Sigmoid colon (tissue), 7 donors: ENCODE measurements around the gene METTL2A. TPM values are rescaled to one million over a fixed set of nuclear protein-coding genes. Genes with fewer than 3 reads are reported as not detected.
"Not testable (repeated sequence)": the region's sequence is repeated elsewhere in the genome, so short reads cannot be mapped to it uniquely, and the experiment has no call there.

Source experiments
- DNase-seq: peaks from one replicate; pipeline ENCODE4 v3.0.0-alpha.2; 2019
- H3K27ac ChIP-seq, 4 donors: fragments of 200-600 bp; sonication (generic); one replicate each; pipeline ENCODE4 v1.5.1; 2016 to 2019; ENCODE audit warnings: mild to moderate bottlenecking in 1 of 4
- H3K27me3 ChIP-seq, 3 donors: fragments of 200-600 bp; sonication (generic); one replicate each; pipeline ENCODE4 v1.5.1; 2019; ENCODE audit warnings: mild to moderate bottlenecking in 1 of 3
- H3K36me3 ChIP-seq, 4 donors: fragments of 200-600 bp; sonication (generic); one replicate each; pipeline ENCODE4 v1.5.1; 2016 to 2019
- H3K4me1 ChIP-seq, 4 donors: fragments of 200-600 bp; sonication (generic); one replicate each; pipeline ENCODE4 v1.5.1; 2017 to 2019
- H3K4me3 ChIP-seq, 4 donors: fragments of 200-600 bp; sonication (generic); one replicate each; pipeline ENCODE4 v1.5.1; 2017 to 2019; ENCODE audit warnings: mild to moderate bottlenecking in 2 of 4, moderate library complexity in 1 of 4
- H3K9me3 ChIP-seq, 4 donors: fragments of 200-600 bp in 3 of 4; sonication (generic) in 3 of 4; one replicate each; pipeline versions ENCODE4 v1.5.1 to v1.6.1; 2013 to 2019
- EP300 ChIP-seq, 4 donors: sonication (generic); formaldehyde crosslinking; IDR thresholded peaks; one replicate each; pipeline ENCODE4 v1.6.1; 2017; ENCODE audit warnings: antibody characterized with exemption in 4 of 4
- POLR2A ChIP-seq, 2 donors: fragments of 450-650 bp; IDR thresholded peaks; one replicate each; pipeline ENCODE4 v1.6.1; 2016; ENCODE audit warnings: antibody characterized with exemption in 2 of 2, mild to moderate bottlenecking in 2 of 2, moderate library complexity in 2 of 2
- POLR2AphosphoS5 ChIP-seq, 4 donors: sonication (generic); formaldehyde crosslinking; IDR thresholded peaks; one replicate each; pipeline ENCODE4 v1.6.1; 2017; ENCODE audit warnings: antibody characterized with exemption in 4 of 4
- WGBS, 2 donors: extraction: QIAGEN DNeasy Blood & Tissue Kit; methylation state at CpG; one replicate each; pipeline ENCODE4 v1.1.7; 2013; 5-methylcytosine and 5-hydroxymethylcytosine counted together
- intact Hi-C: fragments of 100-400 bp; cut with DNase I; formaldehyde crosslinking; loops from one replicate; pipeline ENCODE4 v1.15.1; 2023
- polyA plus RNA-seq, 3 donors: library from polyadenylated mRNA; stranded (reverse); fragments of 200-250 nt; gene quantifications; one replicate each; pipeline ENCODE4 v1.2.3, GENCODE V29; 2013
- total RNA-seq, 4 donors: library from RNA; depleted of rRNA; stranded (reverse); fragments of >200 nt; gene quantifications; one replicate each; pipeline ENCODE4 v1.1.0, GENCODE V29; 2016
- TF ChIP-seq, protein P1 (sequence below), 4 experiments: fragments of 450-650 bp in 3 of 4; fragments of 200-600 bp in 1 of 4; IDR thresholded peaks; one replicate each; pipeline ENCODE4 v1.5.1; 2016 to 2019; ENCODE audit warnings: antibody characterized with exemption in 4 of 4, mild to moderate bottlenecking in 3 of 4, moderate library complexity in 2 of 4
- donor health status: healthy with polysubstance abuse.
- donor health status: Bipolar disorder and iron deficiency.
- donor health status: healthy.

METTL2A gene
- total and polyA plus RNA-seq, 7 donors, result 8.6 to 17.8 (median 12.8) TPM

DNA sequence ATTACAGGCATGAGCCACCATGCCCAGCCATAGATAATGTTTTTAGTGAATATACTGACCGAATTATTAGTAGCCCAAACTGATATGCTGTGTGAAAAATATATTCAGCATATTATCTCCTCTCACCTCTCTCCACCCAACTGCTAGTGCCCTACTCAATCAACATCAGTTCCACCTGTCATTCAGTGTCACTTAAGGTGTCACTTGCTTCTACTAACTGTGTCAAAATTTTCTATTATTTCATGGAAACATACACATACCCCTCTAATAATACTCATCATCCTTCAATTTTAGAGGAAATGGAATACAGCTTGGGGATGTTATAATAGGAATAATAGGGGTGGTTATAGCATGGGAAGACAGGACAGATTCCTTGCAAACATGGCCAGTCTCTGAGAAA lies 30.8 kb upstream of the METTL2A start:
- H3K4me1 ChIP-seq, result no peaks in the 10 kb centered on the region
- intact Hi-C loops, result no loop called here
- no peak overlapping the region for H3K4me3 ChIP-seq
- TF ChIP-seq EP300 (IDR thresholded peaks at IDR 0.05) (no peak), POLR2AphosphoS5 (IDR thresholded peaks at IDR 0.05) (no peak), POLR2A (IDR thresholded peaks at IDR 0.05) (no peak)
- TF ChIP-seq, protein P1, sequence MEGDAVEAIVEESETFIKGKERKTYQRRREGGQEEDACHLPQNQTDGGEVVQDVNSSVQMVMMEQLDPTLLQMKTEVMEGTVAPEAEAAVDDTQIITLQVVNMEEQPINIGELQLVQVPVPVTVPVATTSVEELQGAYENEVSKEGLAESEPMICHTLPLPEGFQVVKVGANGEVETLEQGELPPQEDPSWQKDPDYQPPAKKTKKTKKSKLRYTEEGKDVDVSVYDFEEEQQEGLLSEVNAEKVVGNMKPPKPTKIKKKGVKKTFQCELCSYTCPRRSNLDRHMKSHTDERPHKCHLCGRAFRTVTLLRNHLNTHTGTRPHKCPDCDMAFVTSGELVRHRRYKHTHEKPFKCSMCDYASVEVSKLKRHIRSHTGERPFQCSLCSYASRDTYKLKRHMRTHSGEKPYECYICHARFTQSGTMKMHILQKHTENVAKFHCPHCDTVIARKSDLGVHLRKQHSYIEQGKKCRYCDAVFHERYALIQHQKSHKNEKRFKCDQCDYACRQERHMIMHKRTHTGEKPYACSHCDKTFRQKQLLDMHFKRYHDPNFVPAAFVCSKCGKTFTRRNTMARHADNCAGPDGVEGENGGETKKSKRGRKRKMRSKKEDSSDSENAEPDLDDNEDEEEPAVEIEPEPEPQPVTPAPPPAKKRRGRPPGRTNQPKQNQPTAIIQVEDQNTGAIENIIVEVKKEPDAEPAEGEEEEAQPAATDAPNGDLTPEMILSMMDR (IDR thresholded peaks at IDR 0.05), result no peak
- no peaks in the 10 kb centered on the region for H3K9me3 ChIP-seq
- WGBS, 2 donors, result 83 to 93% methylated on average over 1 of the region's 1 CpG
- H3K36me3 ChIP-seq, result no peaks in the 10 kb centered on the region
- no peak overlapping the region for H3K27ac ChIP-seq
- no peak for DNase-seq
- H3K27me3 ChIP-seq, result no peaks in the 10 kb centered on the region

DNA sequence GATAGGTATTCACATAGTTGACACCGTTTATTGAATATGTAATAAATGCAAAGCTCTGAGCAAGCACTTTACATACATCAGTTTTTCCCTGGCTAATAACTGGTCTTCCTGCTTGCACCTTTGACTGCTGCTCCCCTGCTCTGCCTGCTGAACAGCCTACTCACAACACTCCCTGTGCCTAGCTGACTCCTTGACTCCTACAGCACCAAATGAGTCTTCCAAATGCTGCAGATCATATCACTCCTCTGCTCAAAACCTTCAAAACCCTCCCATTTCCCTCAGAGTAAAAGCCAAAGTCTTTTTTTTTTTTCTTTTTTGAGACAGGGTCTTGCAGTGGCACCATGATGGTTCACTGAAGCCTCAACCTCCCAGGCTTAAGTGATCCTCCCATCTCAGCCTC lies 24.8 kb upstream of the METTL2A start:
- Histone ChIP-seq H3K9me3 (no peaks in the 10 kb centered on the region), H3K27ac (no peak overlapping the region), H3K27me3 (no peaks in the 10 kb centered on the region), H3K36me3 (no peaks in the 10 kb centered on the region), H3K4me3 (no peak overlapping the region), H3K4me1 (no peaks in the 10 kb centered on the region)
- whole genome bisulfite sequencing, 2 donors, result 93 to 98% methylated on average over 1 of the region's 1 CpG
- DNase-seq, result no peak
- intact Hi-C loops, result no loop called here
- no peak for TF ChIP-seq POLR2AphosphoS5 (IDR thresholded peaks at IDR 0.05)
- TF ChIP-seq POLR2A (IDR thresholded peaks at IDR 0.05), result no peak
- TF ChIP-seq, protein P1 (IDR thresholded peaks at IDR 0.05), result no peak
- no peak for TF ChIP-seq EP300 (IDR thresholded peaks at IDR 0.05)

DNA sequence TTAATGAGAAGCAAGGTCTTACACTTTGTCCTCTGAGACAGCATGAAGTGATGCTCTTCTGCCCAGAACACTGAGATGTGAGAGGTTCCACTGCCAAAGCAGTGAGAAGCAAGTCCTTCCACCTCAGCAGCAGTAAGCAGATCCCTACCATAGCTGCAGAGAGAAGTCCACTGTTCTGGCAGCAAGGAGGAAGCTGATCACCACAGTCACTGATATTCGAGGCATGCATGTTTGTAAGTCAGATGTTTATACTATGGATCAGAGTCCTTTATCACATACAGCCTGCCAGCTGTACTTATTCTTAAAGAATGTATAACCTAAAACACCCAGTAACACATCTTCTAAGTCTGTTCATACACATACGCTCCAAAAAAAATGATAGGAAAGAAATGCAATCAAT lies 18.2 kb upstream of the METTL2A start:
- Histone ChIP-seq H3K9me3 (no peaks in the 10 kb centered on the region), H3K27ac (no peak overlapping the region), H3K36me3 (no peaks in the 10 kb centered on the region), H3K27me3 (no peaks in the 10 kb centered on the region), H3K4me1 (no peaks in the 10 kb centered on the region), H3K4me3 (no peak overlapping the region)
- WGBS, 2 donors, result 46 to 52% methylated on average over 2 of the region's 2 CpGs
- no peak for DNase-seq
- TF ChIP-seq POLR2A (IDR thresholded peaks at IDR 0.05) (no peak), EP300 (IDR thresholded peaks at IDR 0.05) (no peak), POLR2AphosphoS5 (IDR thresholded peaks at IDR 0.05) (no peak)
- TF ChIP-seq, protein P1 (IDR thresholded peaks at IDR 0.05), result no peak
- intact Hi-C loops, result no loop called here

DNA sequence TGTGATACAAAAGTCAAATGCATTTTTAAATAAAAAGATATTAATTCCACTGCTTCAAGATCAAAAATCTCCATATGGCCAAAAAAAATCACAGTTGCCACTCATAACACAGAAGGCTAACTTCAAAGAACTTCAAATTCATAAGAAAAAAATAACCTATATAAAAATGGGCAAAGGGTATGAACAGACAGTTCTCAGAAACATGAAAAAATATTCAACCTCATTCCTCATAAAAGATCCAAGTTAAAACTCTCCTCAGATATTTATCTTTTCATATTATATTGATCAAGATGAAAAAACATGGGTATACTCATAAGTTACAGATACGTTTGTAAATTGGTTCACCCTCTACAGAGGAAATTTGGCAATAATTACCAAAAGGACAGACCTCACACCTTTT lies 10.6 kb upstream of the METTL2A start:
- DNase-seq, H3K9me3 ChIP-seq, H3K4me1 ChIP-seq, H3K27ac ChIP-seq, H3K36me3 ChIP-seq, H3K27me3 ChIP-seq, H3K4me3 ChIP-seq, intact Hi-C loops: not testable (repeated sequence)
- 93 to 94% methylated on average over 1 of the region's 1 CpG for WGBS, 2 donors

DNA sequence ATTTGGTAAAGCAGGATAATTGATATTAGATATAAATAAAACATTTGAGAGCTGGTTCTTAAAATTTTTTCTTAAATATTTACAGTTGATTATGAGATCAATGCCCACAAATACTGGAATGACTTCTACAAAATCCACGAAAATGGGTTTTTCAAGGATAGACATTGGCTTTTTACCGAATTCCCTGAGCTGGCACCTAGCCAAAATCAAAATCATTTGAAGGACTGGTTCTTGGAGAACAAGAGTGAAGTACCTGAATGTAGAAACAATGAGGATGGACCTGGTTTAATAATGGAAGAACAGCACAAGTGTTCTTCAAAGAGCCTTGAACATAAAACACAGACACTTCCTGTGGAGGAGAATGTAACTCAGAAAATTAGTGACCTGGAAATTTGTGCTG lies 2.5 kb downstream of the METTL2A start:
- H3K27me3 ChIP-seq, H3K4me3 ChIP-seq, DNase-seq, intact Hi-C loops, H3K27ac ChIP-seq, H3K9me3 ChIP-seq: not testable (repeated sequence)
- peaks cover 0 to 16% (median 12%) of the 10 kb centered on the region in 4 donors for H3K4me1 ChIP-seq
- peaks cover 0 to 35% (median 0%) of the 10 kb centered on the region in 4 donors for H3K36me3 ChIP-seq
- 57 to 85% methylated on average over 1 to 2 of the region's 2 CpGs for WGBS, 2 donors

DNA sequence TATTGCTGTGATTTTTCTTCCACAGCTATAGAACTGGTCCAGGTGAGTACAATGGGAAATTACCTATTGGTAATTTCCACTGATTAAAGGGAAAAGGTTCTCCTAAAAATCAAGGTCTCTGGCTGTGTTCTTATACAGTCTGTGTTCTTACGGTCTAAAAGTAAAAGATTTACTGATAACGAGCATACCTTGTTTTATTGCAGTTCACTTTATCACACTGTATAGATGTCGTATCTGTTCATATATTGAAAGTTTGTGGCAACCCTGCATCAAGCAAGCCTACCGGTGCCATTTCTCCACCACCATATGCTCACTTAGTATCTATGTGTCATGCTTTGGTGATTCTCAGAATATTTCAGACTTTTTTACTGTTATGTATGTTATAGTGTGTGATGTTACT lies 11.6 kb downstream of the METTL2A start:
- H3K4me1 ChIP-seq, DNase-seq, H3K4me3 ChIP-seq, H3K27me3 ChIP-seq, intact Hi-C loops, H3K9me3 ChIP-seq, H3K27ac ChIP-seq: not testable (repeated sequence)
- WGBS, 2 donors, result 24 to 71% methylated on average over 4 of the region's 4 CpGs
- peaks cover 0 to 35% (median under 1%) of the 10 kb centered on the region in 4 donors for H3K36me3 ChIP-seq

DNA sequence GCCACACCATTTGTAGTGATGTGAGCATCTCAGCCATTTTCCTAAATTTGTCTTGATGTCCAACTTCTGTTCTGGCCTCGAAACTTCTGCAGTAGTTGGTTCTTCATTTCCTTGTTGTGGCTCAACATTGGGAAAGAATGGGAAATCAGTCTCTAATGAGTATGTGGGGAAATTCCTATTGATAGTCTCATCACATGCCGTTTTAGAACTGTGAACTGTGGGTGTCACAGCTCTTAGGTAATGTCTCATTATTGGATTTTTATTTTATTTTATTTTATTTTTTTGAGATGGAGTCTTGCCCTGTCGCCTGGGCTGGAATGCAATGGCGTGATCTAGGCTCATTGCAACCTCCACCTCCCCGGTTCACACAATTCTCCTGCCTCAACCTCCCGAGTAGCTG lies 17.5 kb downstream of the METTL2A start:
- H3K9me3 ChIP-seq, DNase-seq, intact Hi-C loops, H3K4me1 ChIP-seq, H3K27me3 ChIP-seq, H3K4me3 ChIP-seq, H3K27ac ChIP-seq: not testable (repeated sequence)
- peaks cover 6 to 62% (median 28%) of the 10 kb centered on the region in 4 donors for H3K36me3 ChIP-seq
- 96 to 97% methylated on average over 6 of the region's 6 CpGs for WGBS, 2 donors
